Naive B cell (primary cell): ENCODE measurements around the gene IL1RAPL1. TPM values are rescaled to one million over a fixed set of nuclear protein-coding genes. Genes with fewer than 3 reads are reported as not detected.

Source experiments
- ATAC-seq, 2 donors: fragments of 150-1000 bp; cut with Tn5 transposase; 2 replicates each; pipeline ENCODE4 v1.10.0; 2021; ENCODE audit warnings: low read depth in 2 of 2, mild to moderate bottlenecking in 2 of 2, moderate library complexity in 2 of 2
- DNase-seq: peaks from one replicate; pipeline ENCODE4 v3.0.0; 2022
- H3K27ac Mint-ChIP-seq, 6 donors: one replicate each; pipeline ENCODE4 v1.8.0; 2020 to 2022; ENCODE audit warnings: mild to moderate bottlenecking in 6 of 6, mixed read lengths in 6 of 6, moderate library complexity in 5 of 6, inconsistent platforms in 2 of 6
- H3K27me3 Mint-ChIP-seq, 3 donors: one replicate each; pipeline ENCODE4 v1.8.0; 2021 to 2022; ENCODE audit warnings: mixed read lengths in 3 of 3, mild to moderate bottlenecking in 1 of 3
- H3K36me3 Mint-ChIP-seq, 2 donors: one replicate each; pipeline ENCODE4 v1.8.0; 2020 to 2022; ENCODE audit warnings: mixed read lengths in 2 of 2, inconsistent platforms in 1 of 2, mild to moderate bottlenecking in 1 of 2
- H3K4me1 Mint-ChIP-seq, 3 donors: one replicate each; pipeline ENCODE4 v1.8.0; 2020 to 2022; ENCODE audit warnings: mixed read lengths in 3 of 3, inconsistent platforms in 1 of 3, mild to moderate bottlenecking in 1 of 3, moderate library complexity in 1 of 3
- H3K4me3 Mint-ChIP-seq, 8 donors: one replicate each; pipeline ENCODE4 v1.8.0; 2020 to 2022; ENCODE audit warnings: mild to moderate bottlenecking in 8 of 8, mixed read lengths in 8 of 8, moderate library complexity in 8 of 8, inconsistent platforms in 2 of 8
- H3K9me3 Mint-ChIP-seq, 7 donors: one replicate each; pipeline ENCODE4 v1.8.0; 2020 to 2022; ENCODE audit warnings: mixed read lengths in 7 of 7, mild to moderate bottlenecking in 5 of 7, inconsistent platforms in 2 of 7, moderate library complexity in 1 of 7
- polyA plus RNA-seq, 6 donors: library from polyadenylated mRNA; unstranded; fragments of 300-500 nt; fragmentation: Illumina TruSeq; gene quantifications; one replicate each; pipeline ENCODE4 v1.2.3, GENCODE V29; 2021; ENCODE audit warnings: low read depth in 6 of 6

IL1RAPL1 gene
- polyA plus RNA-seq, 6 donors from 2014 or later = not detected

GRCh38 chrX:28969126-28969525 is 381.9 kb downstream of the IL1RAPL1 start:
- no peak for DNase-seq
- H3K27me3 Mint-ChIP-seq = no peaks in the 10 kb centered on the region
- ATAC-seq = no peak
- H3K4me1 Mint-ChIP-seq = no peaks in the 10 kb centered on the region
- no peak overlapping the region for H3K4me3 Mint-ChIP-seq
- no peak overlapping the region for H3K27ac Mint-ChIP-seq
- H3K9me3 Mint-ChIP-seq = peaks cover 0 to 6% (median 3%) of the 10 kb centered on the region in 7 donors
- no peaks in the 10 kb centered on the region for H3K36me3 Mint-ChIP-seq

GRCh38 chrX:28979877-28980276 is 392.6 kb downstream of the IL1RAPL1 start:
- Mint-ChIP-seq H3K4me3 (no peak overlapping the region), H3K27ac (no peak overlapping the region), H3K27me3 (no peaks in the 10 kb centered on the region), H3K36me3 (no peaks in the 10 kb centered on the region), H3K9me3 (peaks cover 3 to 23% (median 8%) of the 10 kb centered on the region in 7 donors), H3K4me1 (no peaks in the 10 kb centered on the region)
- no peak for DNase-seq
- ATAC-seq = no peak

- DNase-seq = no peak
- no peak overlapping the region for H3K27ac Mint-ChIP-seq
- H3K9me3 Mint-ChIP-seq = peaks cover 3 to 23% (median 8%) of the 10 kb centered on the region in 7 donors
- H3K4me1 Mint-ChIP-seq = no peaks in the 10 kb centered on the region
- H3K36me3 Mint-ChIP-seq = no peaks in the 10 kb centered on the region
- no peak for ATAC-seq
- no peaks in the 10 kb centered on the region for H3K27me3 Mint-ChIP-seq
- H3K4me3 Mint-ChIP-seq = no peak overlapping the region
Measured at GRCh38 chrX:28981952-28982351, 394.7 kb downstream of the IL1RAPL1 start.

GRCh38 chrX:28988246-28988645 is 401.0 kb downstream of the IL1RAPL1 start:
- Mint-ChIP-seq H3K4me3 (peak overlapping the region in 1 of 8 donors; percentile 47), H3K4me1 (no peaks in the 10 kb centered on the region), H3K27ac (no peak overlapping the region), H3K9me3 (peaks cover 0 to 6% (median 0%) of the 10 kb centered on the region in 7 donors), H3K36me3 (no peaks in the 10 kb centered on the region), H3K27me3 (no peaks in the 10 kb centered on the region)
- no peak for DNase-seq
- ATAC-seq = no peak

- DNase-seq = no peak
- H3K36me3 Mint-ChIP-seq = no peaks in the 10 kb centered on the region
Measured at GRCh38 chrX:28997706-28998463, 410.6 kb downstream of the IL1RAPL1 start.

GRCh38 chrX:28998609-28999135 is 411.4 kb downstream of the IL1RAPL1 start:
- Mint-ChIP-seq H3K4me3 (no peak overlapping the region), H3K36me3 (no peaks in the 10 kb centered on the region), H3K9me3 (peaks cover 0 to 6% (median 1%) of the 10 kb centered on the region in 7 donors), H3K27me3 (no peaks in the 10 kb centered on the region), H3K27ac (peak overlapping the region in 1 of 6 donors; percentile 18), H3K4me1 (no peaks in the 10 kb centered on the region)
- DNase-seq (no peak), ATAC-seq (no peak)

More at GRCh38 chrX:28997706-28998463, 410.6 kb downstream of the IL1RAPL1 start:
- no peak overlapping the region for H3K4me3 Mint-ChIP-seq
- H3K4me1 Mint-ChIP-seq = no peaks in the 10 kb centered on the region
- peaks cover 0 to 6% (median 1%) of the 10 kb centered on the region in 7 donors for H3K9me3 Mint-ChIP-seq
- ATAC-seq = no peak
- H3K27ac Mint-ChIP-seq = no peak overlapping the region
- H3K27me3 Mint-ChIP-seq = no peaks in the 10 kb centered on the region

- Mint-ChIP-seq H3K36me3 (no peaks in the 10 kb centered on the region), H3K4me3 (no peak overlapping the region), H3K4me1 (no peaks in the 10 kb centered on the region), H3K27ac (no peak overlapping the region), H3K9me3 (peaks cover 0 to 12% (median 5%) of the 10 kb centered on the region in 7 donors), H3K27me3 (no peaks in the 10 kb centered on the region)
- no peak for ATAC-seq
- no peak for DNase-seq
Measured at GRCh38 chrX:29012867-29013266, 425.6 kb downstream of the IL1RAPL1 start.

GRCh38 chrX:29023207-29023606 is 436.0 kb downstream of the IL1RAPL1 start:
- H3K36me3 Mint-ChIP-seq = peaks cover 0 to 7% of the 10 kb centered on the region in 2 donors
- no peak for DNase-seq
- no peaks in the 10 kb centered on the region for H3K27me3 Mint-ChIP-seq
- peaks cover 0 to 14% (median 7%) of the 10 kb centered on the region in 7 donors for H3K9me3 Mint-ChIP-seq
- no peak for ATAC-seq
- no peaks in the 10 kb centered on the region for H3K4me1 Mint-ChIP-seq
- H3K27ac Mint-ChIP-seq = no peak overlapping the region
- H3K4me3 Mint-ChIP-seq = no peak overlapping the region

- Mint-ChIP-seq H3K9me3 (peaks cover 0 to 15% (median 5%) of the 10 kb centered on the region in 7 donors), H3K36me3 (peaks cover 0 to 7% of the 10 kb centered on the region in 2 donors), H3K27ac (no peak overlapping the region), H3K4me3 (no peak overlapping the region), H3K27me3 (no peaks in the 10 kb centered on the region), H3K4me1 (no peaks in the 10 kb centered on the region)
- no peak for DNase-seq
- ATAC-seq = no peak
Measured at GRCh38 chrX:29024871-29025270, 437.6 kb downstream of the IL1RAPL1 start.

GRCh38 chrX:29039501-29039900 is 452.3 kb downstream of the IL1RAPL1 start:
- Mint-ChIP-seq H3K9me3 (peaks cover 0 to 4% (median 0%) of the 10 kb centered on the region in 7 donors), H3K4me3 (no peak overlapping the region)
- DNase-seq = no peak

GRCh38 chrX:29040160-29040559 is 452.9 kb downstream of the IL1RAPL1 start:
- no peak overlapping the region for H3K27ac Mint-ChIP-seq
- H3K4me1 Mint-ChIP-seq = no peaks in the 10 kb centered on the region
- H3K36me3 Mint-ChIP-seq = no peaks in the 10 kb centered on the region
- no peaks in the 10 kb centered on the region for H3K27me3 Mint-ChIP-seq
- no peak overlapping the region for H3K4me3 Mint-ChIP-seq
- peaks cover 0 to 4% (median 0%) of the 10 kb centered on the region in 7 donors for H3K9me3 Mint-ChIP-seq
- ATAC-seq (no peak), DNase-seq (no peak)

More at GRCh38 chrX:29039501-29039900, 452.3 kb downstream of the IL1RAPL1 start:
- Mint-ChIP-seq H3K36me3 (no peaks in the 10 kb centered on the region), H3K27me3 (no peaks in the 10 kb centered on the region), H3K4me1 (no peaks in the 10 kb centered on the region), H3K27ac (no peak overlapping the region)
- no peak for ATAC-seq

- Mint-ChIP-seq H3K4me3 (no peak overlapping the region), H3K36me3 (no peaks in the 10 kb centered on the region), H3K27ac (no peak overlapping the region), H3K4me1 (no peaks in the 10 kb centered on the region), H3K9me3 (peaks cover 0 to 4% (median 2%) of the 10 kb centered on the region in 7 donors), H3K27me3 (no peaks in the 10 kb centered on the region)
- ATAC-seq = no peak
- DNase-seq = no peak
Measured at GRCh38 chrX:29042341-29042740, 455.1 kb downstream of the IL1RAPL1 start.

GRCh38 chrX:29043746-29044145 is 456.5 kb downstream of the IL1RAPL1 start:
- no peaks in the 10 kb centered on the region for H3K27me3 Mint-ChIP-seq
- no peak overlapping the region for H3K27ac Mint-ChIP-seq
- peaks cover 0 to 4% (median 2%) of the 10 kb centered on the region in 7 donors for H3K9me3 Mint-ChIP-seq
- H3K4me3 Mint-ChIP-seq = no peak overlapping the region
- ATAC-seq (no peak), DNase-seq (no peak)
- H3K36me3 Mint-ChIP-seq = no peaks in the 10 kb centered on the region
- no peaks in the 10 kb centered on the region for H3K4me1 Mint-ChIP-seq
